IMR-90 (cell line): ENCODE measurements around the gene HIVEP3. TPM values are rescaled to one million over a fixed set of nuclear protein-coding genes. Genes with fewer than 3 reads are reported as not detected.
A peak's percentile ranks its signal among the peaks of the same experiment; 100 is the strongest.

ENCODE experiments used
- ATAC-seq: fragments of 200-7000 bp; cut with Tn5 transposase; 2 replicates; pipeline ENCODE4 v1.9.1; 2020; ENCODE audit warnings: low read depth, mild to moderate bottlenecking, moderate library complexity
- BruUV-seq: library from RNA; stranded (reverse); fragments of 400-500 nt; replicated peaks from 2 replicates; lab custom pipeline; 2021; lab: Mats Ljungman, UMichigan
- CTCF ChIA-PET: fragments of 300-600 bp; formaldehyde crosslinking; extraction: SDS; loops from one replicate; lab custom pipeline; 2021; ENCODE audit warnings: antibody characterized with exemption; lab: Yijun Ruan, JAX
- POLR2A ChIA-PET: fragments of 300-600 bp; sonication (Branson Sonifier 250); formaldehyde crosslinking; loops from one replicate; lab custom pipeline; 2022; ENCODE audit warnings: antibody characterized with exemption; ENCODE audit not compliant: unreplicated experiment; lab: Charles Lee
- DNase-seq: peaks from one replicate; pipeline ENCODE4 v3.0.0; 2013
- H2AFZ ChIP-seq: replicated peaks from 2 replicates; pipeline ENCODE3; 2013; ENCODE audit warnings: low read length, mild to moderate bottlenecking; ENCODE audit not compliant: poor library complexity
- H2AK5ac ChIP-seq: 2 replicates; pipeline ENCODE4 v1.6.1; 2013; ENCODE audit warnings: low read depth, low read length, inconsistent platforms
- H2AK9ac ChIP-seq: replicated peaks from 2 replicates; pipeline ENCODE3; 2013; ENCODE audit warnings: mild to moderate bottlenecking, low read depth, low read length, moderate library complexity; ENCODE audit not compliant: poor library complexity
- H2BK120ac ChIP-seq: 2 replicates; pipeline ENCODE4 v1.6.1; 2013; ENCODE audit warnings: low read depth, low read length, inconsistent platforms
- H2BK15ac ChIP-seq: 3 replicates; pipeline ENCODE4 v1.6.1; 2013; ENCODE audit warnings: low read depth, low read length, inconsistent platforms
- H2BK20ac ChIP-seq: 2 replicates; pipeline ENCODE4 v1.6.1; 2013; ENCODE audit warnings: low read depth, mild to moderate bottlenecking, inconsistent platforms, low read length, moderate library complexity
- H2BK5ac ChIP-seq: 2 replicates; pipeline ENCODE4 v1.6.1; 2013; ENCODE audit warnings: mild to moderate bottlenecking, low read depth, low read length, inconsistent platforms; ENCODE audit not compliant: poor library complexity, severe bottlenecking
- H3K14ac ChIP-seq: replicated peaks from 2 replicates; pipeline ENCODE4 v1.6.1; 2013; ENCODE audit warnings: low read depth, low read length, inconsistent platforms
- H3K18ac ChIP-seq: 2 replicates; pipeline ENCODE4 v1.6.1; 2013; ENCODE audit warnings: low read depth, low read length, control low read depth
- H3K23ac ChIP-seq: 2 replicates; pipeline ENCODE4 v1.6.1; 2013; ENCODE audit warnings: low read depth, low read length, inconsistent platforms
- H3K27ac ChIP-seq: 2 replicates; pipeline ENCODE4 v1.5.1; 2013; ENCODE audit warnings: mild to moderate bottlenecking, control low read depth, low read length; ENCODE audit not compliant: insufficient read depth
- H3K27me3 ChIP-seq: 2 replicates; pipeline ENCODE4 v1.6.1; 2013; ENCODE audit warnings: low read length; ENCODE audit not compliant: control insufficient read depth, insufficient read depth
- H3K36me3 ChIP-seq: 2 replicates; pipeline ENCODE4 v1.6.1; 2013; ENCODE audit warnings: low read length, mixed read lengths; ENCODE audit not compliant: control insufficient read depth, insufficient read depth
- H3K4ac ChIP-seq: 2 replicates; pipeline ENCODE4 v1.6.1; 2013; ENCODE audit warnings: low read depth, low read length, inconsistent platforms
- H3K4me1 ChIP-seq: 2 replicates; pipeline ENCODE4 v1.6.1; 2013; ENCODE audit warnings: low read length, mixed read lengths; ENCODE audit not compliant: control insufficient read depth, insufficient read depth
- H3K4me2 ChIP-seq: 2 replicates; pipeline ENCODE4 v1.6.1; 2013; ENCODE audit warnings: low read depth, mild to moderate bottlenecking, control low read depth, low read length, moderate library complexity
- H3K4me3 ChIP-seq: 2 replicates; pipeline ENCODE4 v1.5.1; 2013; ENCODE audit warnings: low read depth, mild to moderate bottlenecking, control low read depth, low read length, moderate library complexity; ENCODE audit not compliant: insufficient read depth
- H3K56ac ChIP-seq: 2 replicates; pipeline ENCODE4 v1.6.1; 2013; ENCODE audit warnings: low read length, inconsistent platforms; ENCODE audit not compliant: insufficient read depth; ENCODE audit errors: extremely low read depth
- H3K79me1 ChIP-seq, 2 experiments: 2 replicates each; pipeline ENCODE4 v1.6.1; 2013; ENCODE audit warnings: low read length in 2 of 2, inconsistent platforms in 1 of 2, low read depth in 1 of 2
- H3K9ac ChIP-seq: 2 replicates; pipeline ENCODE4 v1.6.1; 2013; ENCODE audit warnings: low read depth, low read length, control low read depth
- H3K9me1 ChIP-seq: 2 replicates; pipeline ENCODE4 v1.6.1; 2013; ENCODE audit warnings: low read length, inconsistent platforms; ENCODE audit not compliant: insufficient read depth
- H3K9me3 ChIP-seq: 2 replicates; pipeline ENCODE4 v1.6.1; 2013; ENCODE audit warnings: low read length; ENCODE audit not compliant: control insufficient read depth, insufficient read depth
- H4K20me1 ChIP-seq: 2 replicates; pipeline ENCODE4 v1.6.1; 2013; ENCODE audit warnings: low read length, inconsistent platforms; ENCODE audit not compliant: insufficient read depth
- H4K5ac ChIP-seq: 2 replicates; pipeline ENCODE4 v1.6.1; 2013; ENCODE audit warnings: mild to moderate bottlenecking, low read depth, low read length, control low read depth
- H4K8ac ChIP-seq, 2 experiments: 2 replicates each; pipeline ENCODE4 v1.6.1; 2013; ENCODE audit warnings: low read depth in 2 of 2, low read length in 2 of 2, control low read depth in 1 of 2, inconsistent platforms in 1 of 2
- H4K91ac ChIP-seq: 2 replicates; pipeline ENCODE4 v1.6.1; 2013; ENCODE audit warnings: low read depth, low read length, inconsistent platforms; ENCODE audit not compliant: insufficient read depth
- CEBPB ChIP-seq: IDR thresholded peaks from 2 replicates; pipeline ENCODE4 v1.6.1; 2012; ENCODE audit warnings: low read depth, low read length, improper control_type of control experiment
- CHD1 ChIP-seq: IDR thresholded peaks from 2 replicates; pipeline ENCODE4 v1.6.1; 2012; ENCODE audit warnings: low read depth, low read length, improper control_type of control experiment
- FOS ChIP-seq: fragments of 150-350 bp; IDR thresholded peaks from 2 replicates; pipeline ENCODE4 v1.6.1; 2016; ENCODE audit warnings: low read depth, low read length
- MAFK ChIP-seq: IDR thresholded peaks from 2 replicates; pipeline ENCODE4 v1.6.1; 2012; ENCODE audit warnings: low read depth, low read length, improper control_type of control experiment
- MXI1 ChIP-seq: IDR thresholded peaks from 2 replicates; pipeline ENCODE4 v1.6.1; 2012; ENCODE audit warnings: low read depth, mild to moderate bottlenecking, low read length, moderate library complexity, borderline replicate concordance
- POLR2A ChIP-seq: IDR thresholded peaks from 2 replicates; pipeline ENCODE4 v1.6.1; 2012; ENCODE audit warnings: mild to moderate bottlenecking, low read depth, low read length
- SMC3 ChIP-seq: fragments of 150-350 bp; IDR thresholded peaks from 2 replicates; pipeline ENCODE4 v1.6.1; 2016; ENCODE audit warnings: low read depth, mild to moderate bottlenecking, antibody characterized with exemption, low read length, moderate library complexity
- WGBS, 2 experiments: methylation state at CpG; one replicate each; pipeline versions ENCODE4 v1.1.5 to v1.1.7; 2013; ENCODE audit warnings: missing lambda C conversion rate in 2 of 2; ENCODE audit not compliant: insufficient read length in 1 of 2; ENCODE audit errors: extremely low coverage in 2 of 2; 5-methylcytosine and 5-hydroxymethylcytosine counted together
- dilution Hi-C: fragments of 300-500 bp; cut with HindIII; formaldehyde crosslinking; loops from one replicate; pipeline ENCODE4 v1.14.3; 2018; ENCODE audit warnings: low sequenced_read_pairs; ENCODE audit not compliant: unreplicated experiment
- in situ Hi-C: fragments of 300-500 bp; cut with MboI; formaldehyde crosslinking; loops from 3 replicates; pipeline ENCODE4 v1.14.3; 2019; ENCODE audit warnings: low sequenced_read_pairs, inconsistent platforms, mixed read lengths
- intact Hi-C: fragments of 100-400 bp; cut with micrococcal nuclease; formaldehyde crosslinking; loops from 2 replicates; pipeline ENCODE4 v1.10.0; 2022
- polyA plus RNA-seq, 3 experiments: library from polyadenylated mRNA; depleted of rRNA; stranded (reverse); fragments of >200 nt; gene quantifications; 2 replicates each; pipeline ENCODE4 v1.2.3, GENCODE V29; 2012; ENCODE audit warnings: low replicate concordance in 1 of 3
- total RNA-seq: library from RNA; depleted of rRNA; stranded (reverse); fragments of >200 nt; gene quantifications from 2 replicates; pipeline ENCODE4 v1.2.3, GENCODE V29; 2012
- TF ChIP-seq, protein P1 (sequence below): fragments of 150-350 bp; IDR thresholded peaks from 2 replicates; pipeline ENCODE4 v1.6.1; 2017; ENCODE audit warnings: mild to moderate bottlenecking, antibody characterized with exemption, low read length, low read depth
- TF ChIP-seq, protein P2 (sequence below): fragments of 150-350 bp; IDR thresholded peaks from 2 replicates; pipeline ENCODE4 v1.6.1; 2016; ENCODE audit warnings: low read depth, mild to moderate bottlenecking, low read length, moderate library complexity, borderline replicate concordance

HIVEP3 gene
- total and polyA plus RNA-seq, 2 of the 4 experiments (the other 2 are of a cell fraction): 1.4 to 4.0 TPM

DNA sequence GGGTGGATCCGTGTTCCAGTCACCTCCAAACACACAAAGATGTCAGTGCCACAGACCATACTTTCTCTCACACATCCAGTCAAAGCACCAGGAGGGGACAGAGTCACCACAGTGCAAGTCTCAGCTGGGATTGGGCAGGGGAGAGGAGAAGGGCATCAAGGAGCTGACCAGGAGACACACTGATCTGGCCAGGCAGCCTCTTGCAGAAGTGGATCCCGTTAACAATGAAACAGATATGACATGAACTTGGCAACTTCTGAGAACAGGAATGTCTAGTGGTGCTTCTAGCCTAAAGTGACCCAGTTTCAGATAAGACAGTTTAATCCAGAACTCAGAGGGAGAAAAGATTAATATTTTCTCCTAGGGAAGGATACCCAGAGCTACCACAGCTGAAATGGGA lies 71.0 kb downstream of the HIVEP3 start (continued):
- TF ChIP-seq, protein P1, sequence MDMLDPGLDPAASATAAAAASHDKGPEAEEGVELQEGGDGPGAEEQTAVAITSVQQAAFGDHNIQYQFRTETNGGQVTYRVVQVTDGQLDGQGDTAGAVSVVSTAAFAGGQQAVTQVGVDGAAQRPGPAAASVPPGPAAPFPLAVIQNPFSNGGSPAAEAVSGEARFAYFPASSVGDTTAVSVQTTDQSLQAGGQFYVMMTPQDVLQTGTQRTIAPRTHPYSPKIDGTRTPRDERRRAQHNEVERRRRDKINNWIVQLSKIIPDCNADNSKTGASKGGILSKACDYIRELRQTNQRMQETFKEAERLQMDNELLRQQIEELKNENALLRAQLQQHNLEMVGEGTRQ: no peak

DNA sequence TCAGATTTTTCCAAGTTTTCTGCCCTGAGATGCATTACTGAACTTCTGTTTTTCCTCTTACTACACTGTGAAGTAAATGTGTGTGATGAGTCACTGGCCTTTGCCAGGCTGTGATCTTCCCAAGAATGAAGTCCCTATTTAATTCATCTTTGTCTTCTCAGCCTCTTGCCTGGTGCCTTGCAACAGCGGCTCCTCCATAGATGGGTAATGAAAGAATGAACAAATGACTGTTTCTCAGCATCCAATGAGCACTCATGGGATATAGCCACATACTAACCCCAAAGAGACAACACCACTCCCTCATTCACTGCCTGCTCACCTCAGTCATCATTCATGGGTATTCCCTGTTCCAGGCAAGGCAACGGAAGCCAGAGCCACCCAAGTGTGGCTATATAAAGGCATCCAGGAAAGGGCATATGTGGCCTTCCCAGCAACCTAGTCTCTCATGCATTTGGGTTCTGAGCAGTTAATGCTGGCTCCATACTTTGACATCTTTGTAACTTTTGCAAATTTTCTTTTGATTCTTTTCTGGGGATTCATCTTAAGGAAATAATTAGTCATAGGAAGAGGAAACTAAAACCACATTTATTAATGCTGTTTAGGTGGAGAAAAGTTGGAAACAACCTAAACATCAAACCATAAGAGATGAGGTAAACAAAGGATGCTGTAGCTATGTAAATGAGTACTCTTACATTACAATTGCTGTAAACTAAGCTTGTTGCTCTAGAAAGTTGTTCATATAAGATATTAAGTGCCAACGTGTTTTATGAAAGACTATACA lies 71.9 kb downstream of the HIVEP3 start:
- Histone ChIP-seq H4K91ac (no peak overlapping the region), H3K18ac (no peak overlapping the region), H2BK120ac (no peak overlapping the region), H3K27ac (no peak overlapping the region), H3K4me2 (no peak overlapping the region), H3K36me3 (no peaks in the 10 kb centered on the region), H3K23ac (no peak overlapping the region), H3K14ac (no peak overlapping the region; the same call in 1 of the 2 replicates), H2BK5ac (no peak overlapping the region), H4K8ac (no peak overlapping the region), H2AK9ac (no peak overlapping the region), H3K56ac (no peak overlapping the region), H3K4me3 (no peak overlapping the region), H4K5ac (no peak overlapping the region), H3K27me3 (no peaks in the 10 kb centered on the region), H2BK15ac (0 out of 3 replicates have a peak overlapping the region, but pooled peaks have one; percentile 20), H3K9ac (no peak overlapping the region), H3K79me1 (no peaks in the 10 kb centered on the region), H2AFZ (no peak overlapping the region), H2AK5ac (no peak overlapping the region; the same call in 1 of the 2 replicates), H3K9me3 (no peaks in the 10 kb centered on the region), H2BK20ac (no peak overlapping the region), H3K4ac (no peak overlapping the region), H3K4me1 (peaks cover 11% of the 10 kb centered on the region), H3K9me1 (peaks cover 7% of the 10 kb centered on the region; the same call in 1 of the 2 replicates), H4K20me1 (no peaks in the 10 kb centered on the region)
- no TSS peak for BruUV-seq
- intact Hi-C loops (no loop called here), dilution Hi-C loops (no loop called here), in situ Hi-C loops (no loop called here)
- WGBS, 2 experiments: no CpG with 5 or more reads among the region's 3 CpGs
- DNase-seq: peak; percentile 69
- ATAC-seq: peak; percentile 59
- ChIA-PET CTCF (no interaction called here), POLR2A (no interaction called here)
- TF ChIP-seq MXI1: no peak
- no peak for TF ChIP-seq CEBPB
- TF ChIP-seq POLR2A: no peak
- TF ChIP-seq, protein P2, sequence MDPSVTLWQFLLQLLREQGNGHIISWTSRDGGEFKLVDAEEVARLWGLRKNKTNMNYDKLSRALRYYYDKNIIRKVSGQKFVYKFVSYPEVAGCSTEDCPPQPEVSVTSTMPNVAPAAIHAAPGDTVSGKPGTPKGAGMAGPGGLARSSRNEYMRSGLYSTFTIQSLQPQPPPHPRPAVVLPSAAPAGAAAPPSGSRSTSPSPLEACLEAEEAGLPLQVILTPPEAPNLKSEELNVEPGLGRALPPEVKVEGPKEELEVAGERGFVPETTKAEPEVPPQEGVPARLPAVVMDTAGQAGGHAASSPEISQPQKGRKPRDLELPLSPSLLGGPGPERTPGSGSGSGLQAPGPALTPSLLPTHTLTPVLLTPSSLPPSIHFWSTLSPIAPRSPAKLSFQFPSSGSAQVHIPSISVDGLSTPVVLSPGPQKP: no peak
- TF ChIP-seq FOS: peak; percentile 39; the same call in 1 of the 2 replicates
- no peak for TF ChIP-seq CHD1
- no peak for TF ChIP-seq MAFK
- TF ChIP-seq SMC3: no peak
